DOHH2 (cell line): ENCODE measurements around the gene OR10A6.

Experiments
- H3F3A ChIP-seq: fragments of 200-600 bp; sonication (generic), shearing (Covaris generic); 2 replicates; pipeline ENCODE4 v1.6.0; 2016; ENCODE audit warnings: antibody characterized with exemption, mild to moderate bottlenecking; ENCODE audit not compliant: control insufficient read depth, insufficient read depth
- H3K27ac ChIP-seq: fragments of 200-600 bp; sonication (generic); 2 replicates; pipeline ENCODE4 v1.5.1; 2014; ENCODE audit warnings: low read depth, mild to moderate bottlenecking, low read length, moderate library complexity
- H3K27me3 ChIP-seq: fragments of 200-600 bp; sonication (generic); 2 replicates; pipeline ENCODE4 v1.6.1; 2014; ENCODE audit warnings: mild to moderate bottlenecking, low read length, mixed read lengths; ENCODE audit not compliant: control insufficient read depth
- H3K36me3 ChIP-seq: fragments of 200-600 bp; sonication (generic); 2 replicates; pipeline ENCODE4 v1.6.1; 2014; ENCODE audit warnings: mild to moderate bottlenecking, low read length, moderate library complexity, mixed read lengths; ENCODE audit not compliant: control insufficient read depth
- H3K4me1 ChIP-seq: fragments of 200-600 bp; sonication (generic); 2 replicates; pipeline ENCODE4 v1.6.1; 2014; ENCODE audit warnings: mild to moderate bottlenecking, low read length, mixed read lengths; ENCODE audit not compliant: control insufficient read depth
- H3K4me2 ChIP-seq: fragments of 200-600 bp; sonication (generic); 2 replicates; pipeline ENCODE4 v1.6.0; 2014; ENCODE audit warnings: mild to moderate bottlenecking, low read length, moderate library complexity
- H3K4me3 ChIP-seq: fragments of 200-600 bp; sonication (generic); 2 replicates; pipeline ENCODE4 v1.5.1; 2014; ENCODE audit warnings: mild to moderate bottlenecking, low read length, mixed read lengths
- H3K79me2 ChIP-seq: fragments of 200-600 bp; sonication (generic); 2 replicates; pipeline ENCODE4 v1.6.1; 2014; ENCODE audit warnings: mild to moderate bottlenecking, low read length, mixed read lengths; ENCODE audit not compliant: control insufficient read depth
- H3K9me2 ChIP-seq: fragments of 200-600 bp; sonication (generic); replicated peaks from 2 replicates; pipeline ENCODE4 v1.6.1; 2014; ENCODE audit warnings: mild to moderate bottlenecking, low read length, mixed read lengths; ENCODE audit not compliant: control insufficient read depth
- H3K9me3 ChIP-seq: fragments of 200-600 bp; sonication (generic); 2 replicates; pipeline ENCODE4 v1.6.1; 2014; ENCODE audit warnings: antibody characterized with exemption, low read length, mixed read lengths; ENCODE audit not compliant: control insufficient read depth, insufficient read depth
- H4K20me1 ChIP-seq: fragments of 200-600 bp; sonication (generic); 2 replicates; pipeline ENCODE4 v1.6.0; 2014; ENCODE audit warnings: low read depth, mild to moderate bottlenecking, antibody characterized with exemption, low read length, moderate library complexity; ENCODE audit not compliant: control insufficient read depth, insufficient read depth
- CTCF ChIP-seq: fragments of 200-600 bp; sonication (generic); IDR thresholded peaks from one replicate; pipeline ENCODE4 v1.5.1; 2014; ENCODE audit warnings: antibody characterized with exemption, mild to moderate bottlenecking, low read depth, low read length; ENCODE audit not compliant: poor library complexity, severe bottlenecking
- EZH2phosphoT487 ChIP-seq: fragments of 200-600 bp; sonication (generic); IDR thresholded peaks from 2 replicates; pipeline ENCODE4 v1.6.1; 2017; ENCODE audit warnings: borderline replicate concordance, mild to moderate bottlenecking, antibody characterized with exemption, low read length, moderate library complexity, mixed read lengths

The OR10A6 gene

GRCh38 chr11:7901319-7901854 lies 29.7 kb downstream of the OR10A6 start:
- Histone ChIP-seq H3K9me3 (no peaks in the 10 kb centered on the region), H3K36me3 (no peaks in the 10 kb centered on the region), H3K79me2 (no peaks in the 10 kb centered on the region), H3K4me2 (no peak overlapping the region), H3K4me1 (peaks cover 5% of the 10 kb centered on the region), H3K27me3 (no peaks in the 10 kb centered on the region), H3F3A (no peaks in the 10 kb centered on the region), H4K20me1 (no peaks in the 10 kb centered on the region), H3K27ac (no peak overlapping the region), H3K4me3 (no peak overlapping the region), H3K9me2 (no peaks in the 10 kb centered on the region)
- TF ChIP-seq EZH2phosphoT487: no peak
- no peak for TF ChIP-seq CTCF

- no peak for TF ChIP-seq CTCF
- TF ChIP-seq EZH2phosphoT487: no peak
- H3K9me3 ChIP-seq: no peaks in the 10 kb centered on the region
- no peak overlapping the region for H3K4me2 ChIP-seq
- no peak overlapping the region for H3K27ac ChIP-seq
- no peaks in the 10 kb centered on the region for H3K27me3 ChIP-seq
- no peaks in the 10 kb centered on the region for H3F3A ChIP-seq
- H3K79me2 ChIP-seq: no peaks in the 10 kb centered on the region
- no peaks in the 10 kb centered on the region for H3K4me1 ChIP-seq
- H3K9me2 ChIP-seq: no peaks in the 10 kb centered on the region
- H3K36me3 ChIP-seq: no peaks in the 10 kb centered on the region
- no peak overlapping the region for H3K4me3 ChIP-seq
- H4K20me1 ChIP-seq: no peaks in the 10 kb centered on the region
These were observed 30.4 kb downstream of the OR10A6 start for GRCh38 chr11:7900686-7901085.

- no peaks in the 10 kb centered on the region for H3K27me3 ChIP-seq
- H3K36me3 ChIP-seq: no peaks in the 10 kb centered on the region
- no peak overlapping the region for H3K4me2 ChIP-seq
- no peak overlapping the region for H3K4me3 ChIP-seq
- H3K9me3 ChIP-seq: no peaks in the 10 kb centered on the region
- H3K27ac ChIP-seq: no peak overlapping the region
- TF ChIP-seq EZH2phosphoT487 (no peak), CTCF (no peak)
- no peaks in the 10 kb centered on the region for H3F3A ChIP-seq
- no peaks in the 10 kb centered on the region for H3K9me2 ChIP-seq
- no peaks in the 10 kb centered on the region for H3K79me2 ChIP-seq
- H3K4me1 ChIP-seq: no peaks in the 10 kb centered on the region
- H4K20me1 ChIP-seq: no peaks in the 10 kb centered on the region
These were observed 31.6 kb downstream of the OR10A6 start for GRCh38 chr11:7899418-7899817.
